B cell (primary cell): ENCODE measurements around the gene ADCY1.

Experiments
- EZH2 ChIP-seq: IDR thresholded peaks from 2 replicates; pipeline ENCODE4 v1.6.1; 2012; ENCODE audit warnings: borderline replicate concordance, low read depth, mild to moderate bottlenecking, moderate library complexity, low read length; ENCODE audit not compliant: insufficient read depth, poor library complexity, severe bottlenecking
- TF ChIP-seq, protein P1 (sequence below): fragments of 200-600 bp; IDR thresholded peaks from one replicate; pipeline ENCODE4 v1.8.0; 2022; ENCODE audit warnings: antibody characterized with exemption, mild to moderate bottlenecking

- no peak for TF ChIP-seq EZH2
- TF ChIP-seq, protein P1, sequence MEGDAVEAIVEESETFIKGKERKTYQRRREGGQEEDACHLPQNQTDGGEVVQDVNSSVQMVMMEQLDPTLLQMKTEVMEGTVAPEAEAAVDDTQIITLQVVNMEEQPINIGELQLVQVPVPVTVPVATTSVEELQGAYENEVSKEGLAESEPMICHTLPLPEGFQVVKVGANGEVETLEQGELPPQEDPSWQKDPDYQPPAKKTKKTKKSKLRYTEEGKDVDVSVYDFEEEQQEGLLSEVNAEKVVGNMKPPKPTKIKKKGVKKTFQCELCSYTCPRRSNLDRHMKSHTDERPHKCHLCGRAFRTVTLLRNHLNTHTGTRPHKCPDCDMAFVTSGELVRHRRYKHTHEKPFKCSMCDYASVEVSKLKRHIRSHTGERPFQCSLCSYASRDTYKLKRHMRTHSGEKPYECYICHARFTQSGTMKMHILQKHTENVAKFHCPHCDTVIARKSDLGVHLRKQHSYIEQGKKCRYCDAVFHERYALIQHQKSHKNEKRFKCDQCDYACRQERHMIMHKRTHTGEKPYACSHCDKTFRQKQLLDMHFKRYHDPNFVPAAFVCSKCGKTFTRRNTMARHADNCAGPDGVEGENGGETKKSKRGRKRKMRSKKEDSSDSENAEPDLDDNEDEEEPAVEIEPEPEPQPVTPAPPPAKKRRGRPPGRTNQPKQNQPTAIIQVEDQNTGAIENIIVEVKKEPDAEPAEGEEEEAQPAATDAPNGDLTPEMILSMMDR, result no peak
Observed at GRCh38 chr7:45631569-45631968, 57.4 kb downstream of the ADCY1 start.
